Neural cell (in vitro differentiated cells): ENCODE measurements around the gene NR5A2.

ENCODE experiments used
- EZH2 ChIP-seq: fragments of 200-600, 300-800 bp; shearing (Covaris generic), sonication (generic); IDR thresholded peaks from 2 replicates; pipeline ENCODE4 v1.6.1; 2014; ENCODE audit warnings: antibody characterized with exemption, low read length, borderline replicate concordance, mild to moderate bottlenecking; ENCODE audit not compliant: insufficient read depth, poor library complexity, severe bottlenecking
- TF ChIP-seq, protein P1 (sequence below): fragments of 450-650 bp; IDR thresholded peaks from 2 replicates; pipeline ENCODE4 v1.5.1; 2014; ENCODE audit warnings: antibody characterized with exemption, mild to moderate bottlenecking, moderate library complexity; ENCODE audit not compliant: poor library complexity, severe bottlenecking

GRCh38 chr1:200030791-200031190, 3.3 kb downstream of the NR5A2 start:
- TF ChIP-seq, protein P1, sequence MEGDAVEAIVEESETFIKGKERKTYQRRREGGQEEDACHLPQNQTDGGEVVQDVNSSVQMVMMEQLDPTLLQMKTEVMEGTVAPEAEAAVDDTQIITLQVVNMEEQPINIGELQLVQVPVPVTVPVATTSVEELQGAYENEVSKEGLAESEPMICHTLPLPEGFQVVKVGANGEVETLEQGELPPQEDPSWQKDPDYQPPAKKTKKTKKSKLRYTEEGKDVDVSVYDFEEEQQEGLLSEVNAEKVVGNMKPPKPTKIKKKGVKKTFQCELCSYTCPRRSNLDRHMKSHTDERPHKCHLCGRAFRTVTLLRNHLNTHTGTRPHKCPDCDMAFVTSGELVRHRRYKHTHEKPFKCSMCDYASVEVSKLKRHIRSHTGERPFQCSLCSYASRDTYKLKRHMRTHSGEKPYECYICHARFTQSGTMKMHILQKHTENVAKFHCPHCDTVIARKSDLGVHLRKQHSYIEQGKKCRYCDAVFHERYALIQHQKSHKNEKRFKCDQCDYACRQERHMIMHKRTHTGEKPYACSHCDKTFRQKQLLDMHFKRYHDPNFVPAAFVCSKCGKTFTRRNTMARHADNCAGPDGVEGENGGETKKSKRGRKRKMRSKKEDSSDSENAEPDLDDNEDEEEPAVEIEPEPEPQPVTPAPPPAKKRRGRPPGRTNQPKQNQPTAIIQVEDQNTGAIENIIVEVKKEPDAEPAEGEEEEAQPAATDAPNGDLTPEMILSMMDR: no peak
- TF ChIP-seq EZH2: no peak
